Glutamatergic neuron (in vitro differentiated cells): ENCODE results near the gene CACNG6. TPM values are rescaled to one million over a fixed set of nuclear protein-coding genes. Genes with fewer than 3 reads are reported as not detected.

Experiments
- DNase-seq: peaks from one replicate; pipeline ENCODE4 v3.0.0; 2022
- H3K27ac Mint-ChIP-seq: one replicate; pipeline ENCODE4 v1.8.0; 2020; ENCODE audit warnings: mild to moderate bottlenecking, mixed read lengths, inconsistent platforms; ENCODE audit not compliant: unreplicated experiment
- H3K27me3 Mint-ChIP-seq: one replicate; pipeline ENCODE4 v1.8.0; 2020; ENCODE audit warnings: mild to moderate bottlenecking, moderate library complexity, mixed read lengths, inconsistent platforms; ENCODE audit not compliant: unreplicated experiment
- H3K36me3 Mint-ChIP-seq: one replicate; pipeline ENCODE4 v1.8.0; 2020; ENCODE audit warnings: mild to moderate bottlenecking, mixed read lengths, inconsistent platforms; ENCODE audit not compliant: unreplicated experiment
- H3K4me1 Mint-ChIP-seq: one replicate; pipeline ENCODE4 v1.8.0; 2020; ENCODE audit warnings: mild to moderate bottlenecking, low read depth, mixed read lengths, inconsistent platforms; ENCODE audit not compliant: unreplicated experiment
- H3K4me3 Mint-ChIP-seq: one replicate; pipeline ENCODE4 v1.8.0; 2020; ENCODE audit warnings: mild to moderate bottlenecking, mixed read lengths, inconsistent platforms; ENCODE audit not compliant: unreplicated experiment
- H3K9me3 Mint-ChIP-seq: one replicate; pipeline ENCODE4 v1.8.0; 2020; ENCODE audit warnings: mild to moderate bottlenecking, moderate library complexity, mixed read lengths, inconsistent platforms; ENCODE audit not compliant: unreplicated experiment
- CTCF ChIP-seq: fragments of 200-600 bp; sonication (generic); IDR thresholded peaks from one replicate; pipeline ENCODE4 v1.5.0; 2021; ENCODE audit not compliant: partially characterized antibody, unreplicated experiment
- total RNA-seq: library from RNA; stranded (reverse); fragmentation: NEBNext Ultra II Directional; extraction: Animal tissue kit (Norgen Biotek cat#: 25700); gene quantifications from one replicate; pipeline ENCODE4 v1.2.1, GENCODE V29; 2021; ENCODE audit not compliant: unreplicated experiment

Gene CACNG6
- total RNA-seq, 1 donor from 2014 or later, result 0.74 TPM

- Mint-ChIP-seq H3K4me1 (peaks cover 6% of the 10 kb centered on the region), H3K9me3 (peaks cover 12% of the 10 kb centered on the region), H3K27ac (no peak overlapping the region), H3K4me3 (no peak overlapping the region), H3K27me3 (peaks cover 10% of the 10 kb centered on the region), H3K36me3 (no peaks in the 10 kb centered on the region)
- DNase-seq, result no peak
- no peak for TF ChIP-seq CTCF
These were observed 1.4 kb downstream of the CACNG6 start for GRCh38 chr19:53992815-53993214.

DNA sequence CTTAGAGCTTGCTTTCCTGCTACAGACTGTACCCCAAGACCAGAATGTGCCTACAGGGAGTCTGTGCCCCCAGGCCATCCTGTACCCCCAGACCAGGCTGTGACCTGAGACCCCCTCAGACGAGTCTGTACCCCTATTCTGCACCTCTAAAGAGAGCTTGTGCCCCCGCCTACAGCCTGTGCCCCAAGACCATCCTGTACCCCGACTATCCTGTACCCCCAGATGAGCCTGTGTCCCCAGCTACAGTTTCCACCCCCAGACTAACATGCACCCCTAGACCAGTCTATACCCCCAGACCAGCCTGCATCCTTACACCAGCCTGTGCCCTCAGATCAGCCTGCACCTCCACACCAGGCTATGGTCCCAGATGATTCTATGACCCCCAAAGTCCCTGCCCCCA lies 2.0 kb downstream of the CACNG6 start:
- Mint-ChIP-seq H3K36me3 (no peaks in the 10 kb centered on the region), H3K9me3 (peaks cover 12% of the 10 kb centered on the region), H3K4me3 (no peak overlapping the region), H3K4me1 (peaks cover 6% of the 10 kb centered on the region), H3K27ac (no peak overlapping the region), H3K27me3 (peaks cover 9% of the 10 kb centered on the region)
- DNase-seq, result no peak
- TF ChIP-seq CTCF, result no peak

- TF ChIP-seq CTCF, result no peak
- peaks cover 8% of the 10 kb centered on the region for H3K9me3 Mint-ChIP-seq
- peaks cover 3% of the 10 kb centered on the region for H3K4me1 Mint-ChIP-seq
- H3K27me3 Mint-ChIP-seq, result peaks cover 8% of the 10 kb centered on the region
- H3K36me3 Mint-ChIP-seq, result no peaks in the 10 kb centered on the region
- no peak overlapping the region for H3K4me3 Mint-ChIP-seq
- H3K27ac Mint-ChIP-seq, result no peak overlapping the region
- no peak for DNase-seq
These were observed 3.4 kb downstream of the CACNG6 start for GRCh38 chr19:53994811-53995210.

GRCh38 chr19:53998223-53998622 lies 6.8 kb downstream of the CACNG6 start:
- DNase-seq, result no peak
- Mint-ChIP-seq H3K4me1 (peaks cover 3% of the 10 kb centered on the region), H3K4me3 (no peak overlapping the region), H3K27me3 (peaks cover 11% of the 10 kb centered on the region), H3K9me3 (peaks cover 8% of the 10 kb centered on the region), H3K36me3 (no peaks in the 10 kb centered on the region), H3K27ac (no peak overlapping the region)
- no peak for TF ChIP-seq CTCF

GRCh38 chr19:53999694-54000093 lies 8.3 kb downstream of the CACNG6 start:
- Mint-ChIP-seq H3K27ac (no peak overlapping the region), H3K36me3 (no peaks in the 10 kb centered on the region), H3K4me3 (no peak overlapping the region), H3K27me3 (peaks cover 7% of the 10 kb centered on the region), H3K9me3 (peaks cover 4% of the 10 kb centered on the region), H3K4me1 (no peaks in the 10 kb centered on the region)
- TF ChIP-seq CTCF, result no peak
- DNase-seq, result no peak
